ENCODE results near the gene OCLN. TPM values are rescaled to one million over a fixed set of nuclear protein-coding genes. Genes with fewer than 3 reads are reported as not detected.

Gene OCLN
- total and polyA plus RNA-seq, 9 of the 15 experiments (the other 6 are each of a cell fraction or from before 2014, with no cell fraction given) = 0.05 to 0.29 (median 0.15) TPM

DNA sequence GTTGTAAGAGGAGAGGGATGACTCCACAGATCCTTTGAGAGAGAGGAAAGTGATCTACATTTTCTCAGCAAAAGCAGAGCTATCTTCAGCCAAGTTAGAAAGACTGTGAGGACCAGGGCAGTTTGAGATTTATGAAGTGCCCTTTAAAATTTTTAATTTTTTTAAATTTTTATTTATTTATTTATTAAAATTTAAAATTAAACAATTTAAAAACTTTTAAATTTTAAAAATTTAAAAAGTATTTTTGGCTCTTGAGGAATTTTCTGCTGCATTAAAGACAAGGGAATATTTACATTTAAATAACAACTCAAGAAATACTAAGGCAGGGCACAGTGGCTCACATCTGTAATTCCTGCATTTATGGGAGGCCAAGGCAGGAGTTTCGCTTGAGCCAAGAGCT, 30.4 kb upstream of the OCLN start:
- ChIA-PET CTCF (ENCODE audit: low intra/inter-chr PET ratio) (no interaction called here), POLR2A (no interaction called here)
- H3K4me3 ChIP-seq = no peak overlapping the region
- no peaks in the 10 kb centered on the region for H3K4me1 ChIP-seq (replicated peaks in 1 of 2; ENCODE audit: control insufficient read depth in 2 of 2, insufficient read depth in 2 of 2, low read length in 2 of 2)
- H3K79me2 ChIP-seq (ENCODE audit: control insufficient read depth, insufficient read depth, low read length) = no peaks in the 10 kb centered on the region
- 21% methylated on average over 1 of the region's 1 CpG for WGBS (ENCODE audit: insufficient coverage, low coverage, missing lambda C conversion rate)
- H3K9me3 ChIP-seq (replicated peaks; ENCODE audit: control insufficient read depth, insufficient read depth, low read depth, low read length) = no peaks in the 10 kb centered on the region; the same call in 1 of the 2 replicates
- intact Hi-C loops (cut with micrococcal nuclease) (no loop called here), in situ Hi-C loops (cut with MboI) (no loop called here)
- H3K27me3 ChIP-seq (ENCODE audit: control insufficient read depth in 2 of 2, insufficient read depth in 2 of 2, low read length in 2 of 2) = no peaks in the 10 kb centered on the region; a peak in 2 of 5 replicates
- H3K27ac ChIP-seq (ENCODE audit: extremely low read depth, low read depth, low read length) = no peak overlapping the region
- DNase-seq (ENCODE audit: extremely low read depth in 1 of 4, low spot score in 3 of 4) (no peak), ATAC-seq (no peak), FAIRE-seq (no peak)
- no peaks in the 10 kb centered on the region for H3K36me3 ChIP-seq (ENCODE audit: control insufficient read depth, insufficient read depth, low read length)
- H3K9ac ChIP-seq (ENCODE audit: insufficient read depth in 1 of 2, low read depth in 2 of 2, low read length in 2 of 2) = no peak overlapping the region
- H3K4me2 ChIP-seq (ENCODE audit: insufficient read depth, low read length) = no peak overlapping the region
- no peaks in the 10 kb centered on the region for H4K20me1 ChIP-seq (replicated peaks; ENCODE audit: control insufficient read depth, insufficient read depth, low read length)
- no peak overlapping the region for H2AFZ ChIP-seq (ENCODE audit: low read depth, low read length)
- TF ChIP-seq RBBP5 (IDR thresholded peaks at IDR 0.05; ENCODE audit: borderline replicate concordance, insufficient read depth, low read length, poor library complexity, severe bottlenecking) (no peak), ZFP1 (CRISPR knock-in tag; IDR thresholded peaks at IDR 0.05) (no peak), TAF9B (IDR thresholded peaks at IDR 0.05; ENCODE audit: partially characterized antibody) (no peak), TBL1XR1 (IDR thresholded peaks at IDR 0.05; ENCODE audit: low read length in 2 of 2) (no peak), KLF16 (IDR thresholded peaks at IDR 0.05) (no peak), MYC (IDR thresholded peaks at IDR 0.05; ENCODE audit: low read depth, low read length) (no peak), MYC (CRISPR knock-in tag; IDR thresholded peaks at IDR 0.05; ENCODE audit: borderline replicate concordance, low read depth) (no peak), ZNF143 (CRISPR knock-in tag; IDR thresholded peaks at IDR 0.05) (no peak), HCFC1 (IDR thresholded peaks at IDR 0.05; ENCODE audit: low read depth, low read length) (no peak)
- H3K9me1 ChIP-seq (ENCODE audit: control insufficient read depth, insufficient read depth, low read length) = no peaks in the 10 kb centered on the region
- BruUV-seq (replicated peaks) = no TSS peak

Data from K562 (cell line).